Neural progenitor cell (in vitro differentiated cells): ENCODE data around the gene EPHA1.

Source experiments
- CTCF ChIP-seq: fragments of 200-600 bp; sonication (generic); IDR thresholded peaks from 2 replicates; pipeline ENCODE4 v1.5.1; 2017; ENCODE audit warnings: antibody characterized with exemption, mild to moderate bottlenecking
- EZH2 ChIP-seq: fragments of 200-600 bp; sonication (generic); IDR thresholded peaks from 2 replicates; pipeline ENCODE4 v1.6.1; 2017; ENCODE audit warnings: antibody characterized with exemption, mild to moderate bottlenecking, moderate library complexity
- EZH2phosphoT487 ChIP-seq: fragments of 200-600 bp; sonication (generic); IDR thresholded peaks from 2 replicates; pipeline ENCODE4 v1.6.1; 2017; ENCODE audit warnings: antibody characterized with exemption

GRCh38 chr7:143396182-143396581 lies 12.5 kb downstream of the EPHA1 start:
- TF ChIP-seq CTCF, result no peak
- no peak for TF ChIP-seq EZH2
- TF ChIP-seq EZH2phosphoT487, result no peak
